GM23338 (cell line): Measurements from ENCODE around the gene ZFYVE28. TPM values are rescaled to one million over a fixed set of nuclear protein-coding genes. Genes with fewer than 3 reads are reported as not detected.

ENCODE experiments used
- ATAC-seq: fragments of 200-7000 bp; cut with Tn5 transposase; 3 replicates; pipeline ENCODE4 v1.9.1; 2020
- DNase-seq: peaks from one replicate; pipeline ENCODE4 v3.0.0-alpha.2; 2015; ENCODE audit warnings: low spot score
- H2AFZ ChIP-seq: fragments of 200-600 bp; sonication (generic); 2 replicates; pipeline ENCODE4 v1.8.0; 2016; ENCODE audit warnings: antibody characterized with exemption, mild to moderate bottlenecking, moderate library complexity
- H3F3A ChIP-seq: fragments of 200-600 bp; sonication (generic); replicated peaks from 2 replicates; pipeline ENCODE4 v1.8.0; 2017; ENCODE audit warnings: antibody characterized with exemption, mixed run types, low read depth
- H3K27ac ChIP-seq: fragments of 200-600 bp; sonication (generic); 2 replicates; pipeline ENCODE4 v1.6.1; 2016; ENCODE audit warnings: low read depth
- H3K27me3 ChIP-seq: fragments of 200-600 bp; sonication (generic); 2 replicates; pipeline ENCODE4 v1.8.0; 2016; ENCODE audit warnings: mild to moderate bottlenecking, mixed run types, moderate library complexity; ENCODE audit not compliant: insufficient read depth
- H3K36me3 ChIP-seq: fragments of 200-600 bp; sonication (generic); 2 replicates; pipeline ENCODE4 v1.8.0; 2016; ENCODE audit warnings: mild to moderate bottlenecking; ENCODE audit not compliant: insufficient read depth
- H3K4me1 ChIP-seq: fragments of 200-600 bp; sonication (generic); 2 replicates; pipeline ENCODE4 v1.8.0; 2016; ENCODE audit warnings: mild to moderate bottlenecking, moderate library complexity; ENCODE audit not compliant: insufficient read depth
- H3K4me2 ChIP-seq: fragments of 200-600 bp; sonication (generic); 2 replicates; pipeline ENCODE4 v1.7.1; 2017; ENCODE audit warnings: mixed run types
- H3K4me3 ChIP-seq: fragments of 200-600 bp; sonication (generic); 2 replicates; pipeline ENCODE4 v1.6.1; 2016; ENCODE audit warnings: mixed run types
- H3K79me2 ChIP-seq: fragments of 200-600 bp; sonication (generic); replicated peaks from 2 replicates; pipeline ENCODE4 v1.8.0; 2017; ENCODE audit warnings: mild to moderate bottlenecking; ENCODE audit not compliant: insufficient read depth
- H3K9me2 ChIP-seq: fragments of 200-600 bp; sonication (generic); 2 replicates; pipeline ENCODE4 v1.8.0; 2017; ENCODE audit not compliant: insufficient read depth
- H4K20me1 ChIP-seq: fragments of 200-600 bp; sonication (generic); replicated peaks from 2 replicates; pipeline ENCODE4 v1.8.0; 2017; ENCODE audit warnings: mild to moderate bottlenecking; ENCODE audit not compliant: insufficient read depth
- H3K27ac Mint-ChIP-seq: 2 replicates; pipeline ENCODE4 v1.8.0; 2020; ENCODE audit warnings: inconsistent platforms, mild to moderate bottlenecking, moderate library complexity, mixed read lengths
- H3K27me3 Mint-ChIP-seq: 3 replicates; pipeline ENCODE4 v1.8.0; 2022; ENCODE audit warnings: low read depth, mild to moderate bottlenecking, moderate library complexity, mixed read lengths, inconsistent platforms; ENCODE audit not compliant: insufficient read depth, poor library complexity
- H3K36me3 Mint-ChIP-seq: 3 replicates; pipeline ENCODE4 v1.8.0; 2021; ENCODE audit warnings: low read depth, mild to moderate bottlenecking, inconsistent platforms, moderate library complexity, mixed read lengths
- H3K4me1 Mint-ChIP-seq: 3 replicates; pipeline ENCODE4 v1.8.0; 2020; ENCODE audit warnings: mild to moderate bottlenecking, inconsistent platforms, mixed read lengths
- H3K4me3 Mint-ChIP-seq: 3 replicates; pipeline ENCODE4 v1.8.0; 2021; ENCODE audit warnings: moderate library complexity, mild to moderate bottlenecking, inconsistent platforms, mixed read lengths
- H3K9me3 Mint-ChIP-seq: 3 replicates; pipeline ENCODE4 v1.8.0; 2020; ENCODE audit warnings: moderate library complexity, mild to moderate bottlenecking, inconsistent platforms, mixed read lengths
- EZH2 ChIP-seq: fragments of 200-600 bp; sonication (generic); IDR thresholded peaks from one replicate; pipeline ENCODE4 v1.8.0; 2017; ENCODE audit warnings: antibody characterized with exemption, mild to moderate bottlenecking, low read depth; ENCODE audit not compliant: unreplicated experiment
- EZH2phosphoT487 ChIP-seq: fragments of 200-600 bp; sonication (generic); IDR thresholded peaks from one replicate; pipeline ENCODE4 v1.8.1; 2018; ENCODE audit warnings: antibody characterized with exemption; ENCODE audit not compliant: unreplicated experiment
- JUNB ChIP-seq: IDR thresholded peaks from one replicate; pipeline ENCODE4 v1.6.1; 2016; ENCODE audit warnings: antibody characterized with exemption; ENCODE audit not compliant: unreplicated experiment
- NANOG ChIP-seq: IDR thresholded peaks from 2 replicates; pipeline ENCODE4 v1.6.1; 2016; ENCODE audit warnings: antibody characterized with exemption, borderline replicate concordance
- ZNF114 ChIP-seq: fragments of 250-450 bp; sonication (Bioruptor Pico); IDR thresholded peaks from 2 replicates; pipeline ENCODE4 v1.5.0; 2020; ENCODE audit warnings: mild to moderate bottlenecking, moderate library complexity
- ZNF331 ChIP-seq: fragments of 250-450 bp; sonication (Bioruptor Pico); IDR thresholded peaks from 2 replicates; pipeline ENCODE4 v1.5.0; 2020; ENCODE audit warnings: low read depth, mild to moderate bottlenecking, moderate library complexity
- ZNF462 ChIP-seq: fragments of 250-450 bp; sonication (Bioruptor Pico); IDR thresholded peaks from 2 replicates; pipeline ENCODE4 v1.5.0; 2020; ENCODE audit warnings: mild to moderate bottlenecking, moderate library complexity
- polyA plus RNA-seq: library from polyadenylated mRNA; unstranded; fragments of >200 nt; fragmentation: Nextera tagmentation; extraction: Ambion mirVana; gene quantifications from 2 replicates; pipeline ENCODE4 v1.2.1, GENCODE V29; 2016
- total RNA-seq: library from RNA; depleted of rRNA; stranded (reverse); fragments of >200 nt; shearing (Covaris generic); gene quantifications from 2 replicates; pipeline ENCODE4 v1.2.3, GENCODE V29; 2014

Gene ZFYVE28
- total and polyA plus RNA-seq, 2 experiments from 2014 or later = 2.6 to 4.6 TPM

- TF ChIP-seq ZNF462 (CRISPR knock-in tag) = no peak
- no peak for TF ChIP-seq JUNB
- TF ChIP-seq EZH2 = no peak
- no peak for TF ChIP-seq EZH2phosphoT487
Measured at GRCh38 chr4:2378898-2379297, 39.5 kb downstream of the ZFYVE28 start (continued).

DNA sequence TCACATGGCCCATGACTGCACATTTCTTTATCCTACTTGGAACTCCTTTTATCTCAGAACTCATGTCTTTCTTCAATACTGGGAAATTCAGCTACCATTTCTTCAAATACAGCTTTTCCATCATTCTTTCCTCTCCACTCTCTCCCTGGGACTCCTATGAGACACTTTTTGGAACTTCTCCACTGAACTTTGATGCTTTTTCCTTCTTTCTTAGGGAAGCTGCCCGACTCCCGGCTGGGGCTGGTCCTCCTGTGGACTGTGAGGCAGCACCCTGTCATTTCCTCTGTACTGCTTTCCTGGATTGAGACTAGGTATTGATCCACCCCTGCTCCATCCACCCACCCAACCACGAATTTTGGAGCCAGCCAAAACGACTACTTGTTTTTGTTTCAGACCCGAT is 40.0 kb downstream of the ZFYVE28 start:
- Histone ChIP-seq H2AFZ (no peak overlapping the region), H3K4me2 (no peak overlapping the region), H3K79me2 (no peaks in the 10 kb centered on the region), H3K9me2 (no peaks in the 10 kb centered on the region), H4K20me1 (no peaks in the 10 kb centered on the region), H3K27ac (no peak overlapping the region), H3K4me3 (no peak overlapping the region), H3K4me1 (no peaks in the 10 kb centered on the region), H3K27me3 (no peaks in the 10 kb centered on the region), H3F3A (no peaks in the 10 kb centered on the region), H3K36me3 (no peaks in the 10 kb centered on the region)
- peaks cover 4% of the 10 kb centered on the region; the same call in 2 of the 3 replicates for H3K4me1 Mint-ChIP-seq
- H3K9me3 Mint-ChIP-seq = peaks cover 28% of the 10 kb centered on the region
- DNase-seq = no peak
- H3K36me3 Mint-ChIP-seq = peaks cover 17% of the 10 kb centered on the region
- H3K27me3 Mint-ChIP-seq = no peaks in the 10 kb centered on the region
- H3K27ac Mint-ChIP-seq = no peak overlapping the region
- ATAC-seq = no peak
- TF ChIP-seq ZNF331 (no peak), JUNB (no peak), NANOG (no peak), ZNF114 (CRISPR knock-in tag) (no peak)
- no peak overlapping the region for H3K4me3 Mint-ChIP-seq
